GM18517 (cell line): ENCODE results near the gene TACC3.

Experiments used
- ATAC-seq: cut with Tn5 transposase; IDR thresholded peaks from one replicate; pipeline ENCODE4 v1.9.1; 2021; ENCODE audit warnings: mild to moderate bottlenecking, moderate library complexity; ENCODE audit not compliant: unreplicated experiment

TACC3 gene

DNA sequence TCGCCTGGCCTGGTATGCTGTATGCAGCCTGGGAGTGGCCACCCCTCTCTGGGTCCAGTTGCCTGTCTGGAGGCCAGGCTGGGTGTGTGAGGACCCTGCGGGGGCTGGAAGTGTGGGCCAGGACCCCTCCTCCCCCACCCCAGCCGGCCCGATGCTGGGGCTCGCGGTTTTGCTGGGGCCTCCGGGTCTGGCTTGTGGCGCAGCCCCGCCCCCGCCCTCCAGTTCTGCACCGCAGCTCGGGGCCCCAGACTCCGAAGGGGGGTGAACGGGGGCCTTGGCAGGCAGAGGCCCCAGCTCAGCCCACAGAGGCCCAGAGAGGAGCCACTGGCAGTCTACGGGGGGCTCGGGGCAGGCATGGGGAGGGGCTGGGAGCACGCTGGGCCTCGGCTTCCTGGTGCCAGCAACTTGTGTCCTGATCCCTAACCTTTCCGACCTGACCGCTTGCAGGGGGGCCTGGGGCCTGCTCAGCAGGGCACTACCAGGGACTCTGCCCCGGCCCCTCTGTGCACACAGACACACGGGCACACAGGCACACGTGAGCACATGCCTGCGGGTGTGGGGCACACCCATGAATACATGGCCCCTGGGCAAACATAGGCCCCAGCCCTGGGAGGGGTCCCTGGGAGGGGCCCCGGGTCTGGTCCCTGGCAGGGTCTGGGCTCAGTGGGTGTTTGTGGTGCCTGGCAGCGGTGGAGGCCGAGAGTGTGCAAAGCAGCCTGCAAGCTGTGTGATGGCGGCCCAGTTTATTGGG, 50.4 kb downstream of the TACC3 start:
- no peak for ATAC-seq

DNA sequence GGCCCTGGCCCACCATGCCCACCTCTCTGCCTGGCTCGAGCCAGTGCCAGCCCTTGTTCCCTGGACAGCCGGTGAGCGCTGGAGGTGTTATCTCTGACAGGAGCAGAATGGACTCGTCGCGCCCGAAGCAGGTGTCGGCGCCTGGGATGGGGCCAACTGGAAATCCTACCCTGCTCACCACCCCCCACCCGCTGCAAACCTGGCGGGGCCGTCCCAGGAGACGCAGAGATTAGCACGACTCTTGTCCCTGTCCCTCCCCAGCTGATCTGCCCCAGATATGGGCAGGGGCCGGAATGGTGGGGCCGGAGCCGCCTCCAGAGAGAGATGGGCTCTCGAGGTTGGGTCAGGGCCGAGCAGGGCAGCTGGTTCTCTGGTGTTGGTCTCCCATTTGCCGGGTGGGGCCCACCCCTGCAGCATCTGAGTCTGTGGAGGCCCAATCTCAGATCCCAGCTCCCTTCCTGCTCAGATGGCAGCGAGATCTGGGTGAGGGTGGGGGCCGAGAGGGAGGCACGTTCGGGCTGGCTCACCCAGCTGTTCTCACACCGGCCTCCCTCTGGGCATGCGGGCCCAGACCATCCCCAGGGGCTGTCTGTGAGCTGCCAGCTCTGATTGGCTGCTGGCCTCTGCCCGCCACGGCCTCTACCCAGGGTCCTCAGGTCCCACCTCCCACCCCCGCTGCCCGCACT, 51.7 kb downstream of the TACC3 start:
- no peak for ATAC-seq

DNA sequence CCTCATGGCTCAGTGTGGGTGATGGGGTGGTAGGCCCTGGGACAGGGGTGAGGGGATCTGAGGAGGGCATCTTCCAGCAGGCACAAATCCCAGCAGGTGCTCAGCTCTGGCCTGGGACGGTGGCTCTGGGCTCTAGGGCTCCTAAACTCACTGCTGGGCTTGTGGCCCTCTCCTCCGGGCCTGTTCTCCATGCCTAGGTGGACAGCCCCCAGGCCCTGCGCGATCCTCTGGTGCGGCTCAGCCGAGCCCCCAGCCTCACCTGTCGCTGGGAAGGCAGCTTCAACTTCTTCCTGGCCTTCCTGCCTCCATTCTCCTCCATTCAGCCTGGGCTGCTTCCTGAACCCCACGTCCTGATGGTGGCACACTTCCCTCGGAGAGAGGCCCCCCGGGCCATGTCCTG, 52.4 kb downstream of the TACC3 start:
- no peak for ATAC-seq

DNA sequence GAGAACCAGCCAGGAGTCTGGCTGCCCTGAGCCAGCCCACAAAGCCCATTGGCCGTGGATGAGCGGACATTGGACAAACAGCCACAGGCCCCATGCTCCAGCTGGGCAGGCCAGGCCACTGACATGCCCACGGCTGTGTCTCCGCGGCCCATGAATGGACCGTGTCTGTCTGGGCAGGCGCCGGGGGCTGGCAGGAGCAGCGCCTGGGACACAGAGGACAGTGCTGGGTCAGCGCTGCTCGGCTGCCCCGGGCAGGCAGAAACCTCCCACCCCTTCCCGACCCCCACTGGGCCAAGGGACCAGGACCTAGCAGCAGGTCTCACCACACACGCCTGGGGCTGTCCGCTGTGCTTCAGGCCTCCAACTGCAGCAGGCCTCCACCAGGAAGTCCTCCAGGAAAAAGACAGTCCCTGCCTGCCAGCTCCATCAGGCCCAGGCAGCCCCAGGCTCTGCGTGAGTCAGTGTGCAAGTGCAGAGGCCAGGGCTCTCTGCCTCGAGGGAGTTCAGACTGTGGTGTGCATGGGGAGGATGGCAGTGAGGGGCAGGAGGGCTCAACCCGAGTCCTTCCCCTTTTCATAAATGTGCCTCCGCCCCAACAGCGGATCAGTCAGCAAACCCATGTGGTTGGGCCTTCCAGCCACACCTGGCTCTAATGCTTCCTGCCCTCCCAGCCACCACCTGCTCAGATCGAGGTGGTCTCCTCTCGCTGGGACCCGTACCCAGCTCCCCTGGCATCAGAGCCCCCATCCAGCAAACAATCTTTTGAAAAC, 54.6 kb downstream of the TACC3 start:
- no peak for ATAC-seq

DNA sequence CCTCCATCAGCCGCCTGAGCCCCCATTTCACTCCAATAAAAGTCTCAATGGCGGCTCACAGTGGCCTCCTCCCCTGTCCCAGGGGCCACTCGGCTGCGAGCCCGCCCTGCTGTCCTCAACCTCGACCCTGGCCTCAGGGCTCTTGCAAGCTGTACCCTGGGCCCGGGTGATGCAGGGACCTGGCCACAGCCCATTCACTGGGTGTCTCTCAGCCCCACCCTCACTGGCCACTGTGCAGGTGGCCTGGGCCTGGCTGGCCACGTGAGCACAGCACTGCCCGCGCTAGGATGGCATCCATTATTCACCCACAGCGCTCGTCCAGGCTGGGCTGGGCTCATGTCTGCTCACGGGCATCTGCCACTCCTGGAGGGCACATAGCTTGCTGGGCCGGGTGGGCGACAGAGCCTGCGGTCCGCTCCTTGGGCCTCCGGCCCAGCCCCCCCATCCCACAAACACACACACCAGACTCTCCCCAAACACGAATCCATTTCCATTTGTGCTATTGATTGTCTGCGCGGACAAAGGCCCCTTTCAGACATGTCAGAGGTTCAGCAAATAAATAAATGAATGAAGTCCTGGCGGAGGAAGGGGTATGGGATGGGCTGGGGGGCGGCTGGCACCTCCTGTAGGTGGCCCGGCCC, 55.3 kb downstream of the TACC3 start:
- no peak for ATAC-seq

DNA sequence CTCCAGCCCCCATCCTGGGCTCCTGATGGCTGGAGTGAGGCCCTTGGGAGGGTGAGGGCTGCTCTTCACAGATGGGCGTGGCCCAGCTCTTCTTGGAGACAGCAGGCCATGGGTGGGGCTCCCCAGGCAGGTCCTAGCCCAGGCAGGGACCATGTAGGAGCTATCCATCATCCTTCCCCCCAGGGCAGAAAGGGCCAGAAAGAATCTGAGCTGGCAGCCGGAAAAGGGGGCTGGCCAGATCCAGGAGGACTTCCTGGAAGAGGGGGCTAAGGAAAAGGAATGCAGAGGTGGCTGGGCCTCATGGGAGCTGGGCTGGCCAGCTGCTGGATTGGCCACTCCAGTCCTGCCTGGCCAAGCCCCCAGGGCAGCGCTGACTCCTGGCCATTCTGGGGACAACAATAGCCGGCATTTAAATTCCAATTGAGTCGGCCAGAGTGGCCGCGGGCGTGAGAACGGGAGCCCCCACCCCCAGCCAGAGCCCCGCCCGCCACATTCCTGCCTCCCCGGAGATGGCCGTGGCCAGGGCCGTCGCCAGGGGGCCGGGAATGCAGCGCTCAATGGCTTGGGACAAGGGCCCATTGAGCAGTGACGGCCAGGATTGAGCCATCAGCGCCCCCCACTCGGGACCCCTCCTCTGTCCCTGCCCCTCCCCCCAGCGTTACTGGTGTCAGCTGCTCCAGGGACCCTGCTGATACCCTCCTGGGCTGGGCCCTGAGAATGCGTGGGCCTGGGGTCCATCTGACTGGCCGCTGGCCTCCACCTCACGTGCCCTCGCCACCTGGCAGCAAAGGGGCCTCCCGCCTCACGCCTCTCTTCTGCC, 56.7 kb downstream of the TACC3 start:
- no peak for ATAC-seq

DNA sequence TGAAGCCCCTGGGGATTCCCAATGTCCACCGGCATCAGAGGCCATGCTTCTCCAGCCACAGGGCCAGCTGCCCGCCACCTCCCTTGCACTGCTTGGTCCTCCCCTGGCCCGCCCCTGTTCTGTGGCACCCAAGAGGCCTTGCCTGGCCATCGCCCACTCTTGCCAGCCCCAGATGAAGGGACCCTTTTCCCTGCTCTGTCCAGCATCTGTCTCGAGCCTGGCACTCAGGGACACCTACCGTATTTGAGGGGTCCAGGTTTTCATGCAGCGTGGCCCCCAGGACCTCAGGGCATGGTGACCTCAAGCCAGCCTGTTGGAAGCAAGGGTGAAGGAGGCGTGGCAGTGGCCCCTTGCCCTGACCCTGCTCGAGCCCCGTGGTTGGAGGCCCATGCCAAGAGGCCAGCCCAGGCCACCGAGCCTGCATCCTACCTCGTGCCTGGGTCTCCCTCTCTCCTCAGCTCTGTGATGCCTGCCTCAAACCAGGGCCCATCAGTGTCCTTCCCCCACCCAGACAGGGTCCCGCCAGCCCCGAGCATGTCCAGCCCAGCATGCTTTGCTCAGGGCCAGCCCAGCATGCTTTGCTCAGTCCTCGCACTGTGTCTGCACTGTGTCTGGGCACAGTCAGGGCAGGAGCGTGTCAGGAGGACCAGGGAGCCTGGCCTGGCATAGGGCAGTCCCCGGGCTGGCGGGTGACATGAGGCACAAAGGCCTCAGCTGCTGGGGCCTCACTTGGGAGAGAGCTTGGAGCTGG, 57.5 kb downstream of the TACC3 start:
- ATAC-seq: no peak

DNA sequence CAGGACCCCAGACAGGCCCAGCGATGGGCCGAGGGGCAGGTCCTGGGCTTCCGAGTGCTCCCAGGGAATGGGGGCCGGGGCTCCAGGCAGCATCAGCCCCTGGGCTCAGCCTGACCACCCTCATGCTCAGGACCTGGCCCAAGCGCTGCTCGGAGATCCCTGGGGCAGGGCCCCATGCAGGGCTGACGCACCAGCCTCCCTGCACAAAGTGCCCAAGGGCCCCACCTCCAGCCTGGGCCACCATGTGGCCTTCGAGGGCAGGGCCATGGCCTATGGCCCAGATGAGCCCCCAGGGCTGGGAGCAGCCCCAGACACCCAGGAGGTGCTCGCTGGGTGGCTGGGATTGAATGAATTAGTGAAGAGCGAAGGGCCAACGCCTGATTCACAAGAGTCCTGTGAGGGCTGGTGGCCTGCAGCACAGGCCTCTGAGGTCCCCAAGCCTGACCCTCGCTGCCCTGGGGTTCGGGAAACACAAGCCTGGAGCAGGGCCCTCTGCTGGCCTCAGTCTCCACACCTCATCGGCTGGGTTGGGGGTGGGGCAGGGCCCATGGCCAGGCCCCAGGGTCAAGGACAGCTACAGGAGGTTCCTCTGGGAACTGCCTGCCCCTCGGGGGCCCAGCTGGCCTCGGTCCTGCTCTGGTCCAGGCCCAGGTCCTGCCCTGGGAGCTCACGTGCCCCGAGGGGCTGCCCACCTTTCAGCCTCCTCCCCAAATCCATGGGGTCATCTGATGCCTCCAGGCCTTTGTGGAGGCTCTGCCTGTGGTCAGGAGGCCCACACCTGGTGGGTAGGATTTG, 58.5 kb downstream of the TACC3 start:
- no peak for ATAC-seq

DNA sequence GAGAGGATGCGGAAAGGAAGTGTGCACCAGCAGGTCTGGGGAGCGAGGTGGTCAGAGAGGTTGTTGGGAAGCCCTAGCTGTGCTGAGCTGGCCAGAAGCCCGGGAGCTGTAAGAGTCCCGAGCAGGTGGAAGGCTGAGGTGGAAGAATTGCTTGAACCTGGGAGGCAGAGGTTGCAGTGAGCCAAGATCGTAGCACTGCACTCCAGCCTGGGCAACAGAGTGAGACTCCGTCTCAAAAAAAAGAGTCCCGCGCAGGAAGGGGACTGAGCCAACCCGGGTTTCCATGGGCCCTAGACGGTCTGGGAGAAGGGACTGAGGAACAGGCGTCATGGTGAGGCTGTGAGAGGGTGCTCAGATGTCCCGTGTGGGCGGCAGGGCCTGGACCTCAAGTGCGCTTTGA, 59.1 kb downstream of the TACC3 start:
- ATAC-seq: no peak

DNA sequence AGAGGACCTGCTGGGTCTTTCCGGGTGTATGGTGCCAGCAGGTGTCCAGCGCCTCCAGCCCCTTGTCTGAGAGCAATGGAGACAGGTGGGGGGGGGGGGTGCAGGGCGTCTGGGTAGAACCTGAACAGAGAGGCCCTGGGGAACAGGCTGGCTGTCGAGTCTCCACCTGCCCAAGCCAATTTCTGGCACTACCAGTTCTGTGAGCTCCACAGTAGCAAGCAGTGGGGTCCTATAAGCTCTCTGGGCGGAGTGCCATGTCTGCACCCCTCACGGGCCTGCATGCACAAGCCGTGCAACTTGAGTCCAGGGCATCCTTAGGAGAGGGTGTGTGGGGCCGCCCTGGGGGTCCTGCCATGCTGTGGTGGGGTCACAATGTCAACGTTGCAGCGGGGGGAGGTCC, 61.7 kb downstream of the TACC3 start:
- no peak for ATAC-seq

DNA sequence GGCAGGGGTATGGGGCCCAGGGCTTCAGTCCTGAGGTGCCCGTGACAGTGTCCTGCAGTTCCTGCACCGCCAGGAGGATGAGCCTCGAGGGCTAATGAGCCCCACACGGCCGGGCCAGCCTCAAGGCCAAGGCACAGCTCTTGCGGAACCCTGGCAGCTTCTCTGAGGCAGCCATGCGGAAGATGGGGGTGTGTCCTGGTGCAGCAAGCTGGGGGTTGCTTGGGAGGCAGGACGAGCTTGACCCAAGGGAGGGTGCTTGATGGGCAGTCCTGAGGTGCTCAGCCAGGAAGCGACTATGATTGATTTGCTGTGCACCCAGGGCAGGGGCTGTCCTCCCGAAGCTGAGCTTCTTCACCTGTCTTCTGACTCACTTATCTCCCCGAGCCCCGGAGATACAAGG, 62.6 kb downstream of the TACC3 start:
- no peak for ATAC-seq

DNA sequence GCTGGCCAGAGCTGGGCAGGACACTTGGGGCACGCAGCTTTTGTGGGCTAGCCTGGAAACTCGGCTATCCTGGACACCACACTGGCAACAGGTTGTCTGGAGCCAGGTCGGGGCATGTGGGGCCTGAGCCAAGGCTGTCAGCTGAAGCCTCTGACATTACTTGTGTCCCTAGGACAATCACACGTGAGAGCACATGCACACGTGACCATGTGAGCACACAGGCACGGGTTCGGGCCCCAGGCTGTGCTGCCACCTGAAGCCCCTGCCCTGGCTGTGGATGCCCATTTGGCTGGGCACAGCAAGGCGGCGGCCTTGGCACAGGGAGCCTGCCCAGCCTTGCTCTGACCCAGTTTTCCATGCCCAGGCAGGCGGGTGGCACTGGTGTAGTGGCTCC, 63.1 kb downstream of the TACC3 start:
- no peak for ATAC-seq

DNA sequence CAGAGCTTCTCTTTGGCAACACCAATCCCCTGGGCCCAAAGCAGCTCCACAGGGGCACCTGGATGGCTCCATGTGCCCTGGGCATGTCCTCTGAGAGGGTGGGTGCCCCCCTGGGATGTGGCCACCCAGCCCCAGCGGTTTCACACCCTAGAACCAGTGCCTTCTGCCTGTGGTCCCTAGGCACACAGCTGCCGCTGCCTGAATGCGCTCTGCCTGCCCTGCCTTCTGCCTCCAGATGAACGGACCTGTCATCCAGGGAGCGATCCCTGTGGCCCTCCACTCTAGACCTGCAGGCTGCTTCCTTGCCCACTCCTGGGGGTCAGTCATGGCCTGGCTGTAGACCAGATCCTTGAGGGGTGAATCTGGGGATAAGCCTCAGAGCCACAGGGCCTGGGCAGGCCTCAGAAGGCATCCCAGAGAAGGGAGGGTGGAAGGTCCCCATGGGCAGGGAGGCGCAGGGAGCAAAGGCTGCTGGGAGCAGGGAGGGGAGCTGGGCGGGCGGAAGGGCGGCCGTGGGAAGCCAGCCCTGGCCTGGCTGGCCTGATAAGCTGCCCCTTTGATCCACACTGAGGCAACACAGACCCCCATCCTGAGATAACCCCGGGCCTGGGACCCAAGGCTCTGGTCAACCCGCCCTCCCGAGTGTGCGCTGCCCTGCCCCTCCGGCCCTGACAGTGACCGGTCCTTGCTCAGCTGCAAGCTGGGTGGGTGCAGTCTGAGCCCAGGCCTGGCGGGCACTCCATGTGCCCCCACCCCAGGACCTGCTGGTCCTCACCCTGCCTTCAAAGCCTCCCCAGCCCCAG, 63.7 kb downstream of the TACC3 start:
- ATAC-seq: no peak

DNA sequence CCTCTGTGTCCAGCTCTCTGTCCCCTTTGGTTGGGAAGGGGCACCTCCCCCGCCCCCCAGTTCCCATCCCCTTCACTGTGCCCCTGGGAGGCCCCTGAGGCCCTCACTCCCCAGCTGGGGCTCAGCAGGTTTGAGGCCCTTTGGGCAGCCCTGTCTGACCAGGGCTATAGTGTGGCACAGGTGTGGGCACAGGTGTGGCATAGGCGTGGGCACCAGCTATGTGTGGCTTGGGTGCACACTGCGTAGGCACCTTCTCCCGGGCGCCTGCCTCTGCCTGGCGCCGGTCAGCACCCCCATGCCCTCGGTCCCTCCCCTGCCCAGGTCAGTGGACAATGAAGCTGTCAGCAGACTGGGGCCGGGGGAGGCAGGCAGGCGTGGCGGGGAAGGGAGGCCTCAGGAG, 64.3 kb downstream of the TACC3 start:
- ATAC-seq: no peak

DNA sequence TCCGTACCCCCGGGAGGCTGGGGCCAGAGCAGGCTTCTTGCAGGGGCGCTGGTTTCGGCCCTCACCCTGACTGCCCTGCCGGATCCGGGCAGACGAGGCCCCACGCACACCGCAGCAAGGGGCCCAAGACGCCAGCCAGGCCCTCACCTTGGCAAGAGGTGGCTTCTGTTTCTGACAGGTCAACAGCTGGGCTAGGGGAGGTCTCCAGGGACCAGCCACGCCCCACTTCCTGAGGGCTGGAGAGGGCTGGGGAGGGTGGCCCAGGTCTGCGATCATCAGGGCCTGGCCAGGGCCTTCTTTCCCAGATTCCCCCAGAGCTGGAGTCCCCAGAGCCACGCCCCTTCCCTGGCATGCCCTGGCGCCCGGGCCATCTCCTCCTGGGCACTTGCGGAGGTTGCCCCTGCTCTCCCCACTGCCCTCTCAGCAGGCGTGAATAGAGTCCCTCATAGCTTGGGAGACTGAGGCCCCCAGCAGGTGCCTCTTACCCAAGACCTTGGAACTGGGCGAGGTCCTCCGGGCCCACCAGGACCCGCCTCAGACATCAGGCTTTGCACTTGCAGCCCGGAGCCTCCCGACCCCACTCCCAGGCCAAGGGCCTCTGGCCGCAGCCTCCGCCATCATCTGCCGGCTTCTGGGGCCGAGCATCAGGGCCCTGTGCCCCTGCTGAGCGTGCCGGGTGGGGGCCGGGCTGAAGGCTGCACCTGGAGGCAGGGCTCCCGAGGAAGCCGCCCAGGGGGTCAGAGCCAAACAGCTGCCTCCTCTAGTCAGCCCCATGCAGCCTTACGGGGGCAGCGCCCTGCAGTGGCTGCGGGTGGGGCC, 65.4 kb downstream of the TACC3 start:
- ATAC-seq: no peak

DNA sequence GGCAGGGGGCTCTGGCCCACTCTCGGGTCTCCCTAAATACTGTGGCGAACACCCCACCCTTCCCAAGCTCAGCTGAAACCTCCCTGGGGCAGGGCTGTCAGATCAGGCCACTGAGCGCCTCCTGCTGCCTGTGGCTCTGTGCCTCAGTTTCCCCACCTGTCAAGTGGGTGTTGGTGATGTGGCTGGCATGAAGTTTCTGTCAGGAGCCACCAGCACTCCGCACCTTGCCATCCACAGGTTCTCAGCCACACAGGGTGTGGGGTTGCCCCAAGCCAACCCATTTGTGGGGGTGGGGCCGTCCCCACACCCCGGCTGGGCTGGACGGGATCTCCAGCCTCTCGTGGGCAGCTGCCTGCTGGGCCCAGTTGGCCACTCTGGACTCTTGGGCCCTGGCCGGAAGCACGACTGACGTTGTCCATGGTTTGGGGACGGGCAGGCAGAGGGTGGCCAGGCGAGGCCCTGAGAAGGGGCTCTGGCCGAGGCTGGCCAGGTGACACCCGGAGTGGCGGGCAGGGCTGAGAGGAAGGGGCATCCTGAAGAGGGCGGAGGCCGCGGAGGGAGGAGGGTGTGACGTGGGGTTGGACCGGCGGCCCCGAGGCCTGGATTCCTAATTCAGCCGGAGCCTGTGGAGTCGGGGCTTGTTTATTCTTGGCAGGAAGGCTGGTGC, 66.2 kb downstream of the TACC3 start:
- no peak for ATAC-seq
